ENCODE measurements around the gene OSMR.
A peak's percentile ranks its signal among the peaks of the same experiment; 100 is the strongest.

Gene OSMR

DNA sequence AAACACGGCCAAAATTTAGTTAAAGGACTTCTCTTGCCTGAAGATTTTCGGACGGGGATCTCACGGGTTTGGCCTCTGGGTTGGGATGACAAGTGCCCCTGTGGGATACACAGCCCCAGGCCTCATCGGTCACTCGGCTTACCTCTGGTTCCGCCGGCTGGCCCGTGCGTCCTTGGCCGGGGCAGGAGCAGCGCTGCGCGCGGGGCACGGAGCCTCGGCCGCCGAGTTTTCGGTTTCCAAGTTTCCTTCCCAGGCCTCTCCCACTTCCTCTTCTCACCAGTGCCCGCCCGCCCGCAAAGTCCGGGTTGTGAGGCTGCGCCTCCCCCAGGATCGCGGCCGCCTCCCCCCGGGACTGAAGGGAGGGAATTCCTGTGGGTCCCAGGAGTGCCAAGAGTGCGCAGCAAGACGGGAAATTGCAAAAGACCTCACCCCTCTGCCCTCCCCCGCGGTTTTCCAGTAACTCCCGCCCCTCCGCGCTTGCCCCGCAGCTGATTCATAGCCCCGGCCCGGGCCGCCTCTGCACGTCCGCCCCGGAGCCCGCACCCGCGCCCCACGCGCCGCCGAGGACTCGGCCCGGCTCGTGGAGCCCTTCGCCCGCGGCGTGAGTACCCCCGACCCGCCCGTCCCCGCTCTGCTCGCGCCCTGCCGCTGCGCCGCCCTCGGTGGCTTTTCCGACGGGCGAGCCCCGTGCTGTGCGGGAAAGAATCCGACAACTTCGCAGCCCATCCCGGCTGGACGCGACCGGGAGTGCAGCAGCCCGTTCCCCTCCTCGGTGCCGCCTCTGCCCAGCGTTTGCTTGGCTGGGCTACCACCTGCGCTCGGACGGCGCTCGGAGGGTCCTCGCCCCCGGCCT lies at the start of gene OSMR:
OSMR (plus strand) TSS at position 487 of the 853 bp plus-strand sequence. CDS start 23,033 bp downstream, outside the sequence.
- no peak for DNase-seq

GRCh38 chr5:38796742-38797108 lies 49.1 kb upstream of the OSMR start:
- no peak for DNase-seq

DNA sequence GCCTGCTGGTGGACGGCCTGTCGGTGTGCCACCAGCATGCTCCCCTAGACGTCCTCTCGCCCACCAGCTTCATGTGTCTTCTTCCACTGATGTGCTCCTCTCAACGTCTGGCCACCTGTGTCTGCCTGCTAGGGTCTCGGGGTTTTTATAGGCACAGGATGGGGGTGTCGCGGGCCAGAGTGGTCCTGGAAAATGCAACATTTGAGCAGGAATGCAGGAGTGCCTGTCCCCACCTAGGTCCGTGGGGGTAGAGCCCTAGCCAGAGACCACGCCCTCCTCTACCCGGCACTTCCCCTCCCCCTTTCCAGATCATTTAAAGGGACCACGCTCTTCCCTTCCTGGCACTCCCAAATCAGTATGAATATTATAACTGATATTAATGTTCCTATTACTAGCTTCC lies 48.0 kb upstream of the OSMR start:
- DNase-seq = no peak

GRCh38 chr5:38799556-38800377 lies 46.0 kb upstream of the OSMR start:
- DNase-seq = no peak

- no peak for DNase-seq
Observed at GRCh38 chr5:38800515-38800914, 45.3 kb upstream of the OSMR start.

DNA sequence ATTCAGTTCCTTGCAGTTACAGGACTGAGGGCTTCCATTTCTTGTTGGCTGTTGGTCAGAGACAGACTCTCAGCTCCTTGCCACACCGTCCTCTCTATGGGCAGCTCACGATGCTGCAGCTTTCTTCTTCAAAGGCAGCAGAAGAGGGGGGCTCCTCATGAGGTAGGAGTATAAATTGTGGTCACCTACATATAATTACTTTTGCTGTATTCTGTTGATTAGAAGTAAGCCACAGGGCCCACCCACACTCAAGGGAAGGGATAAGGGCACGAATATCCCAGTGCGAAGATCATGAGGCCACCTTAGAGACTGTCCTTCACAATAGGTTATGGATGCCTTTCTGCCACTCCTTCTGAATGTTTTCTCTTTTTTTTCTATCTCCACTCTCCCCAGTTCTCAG lies 43.7 kb upstream of the OSMR start:
- DNase-seq = no peak

- DNase-seq = no peak
Observed at GRCh38 chr5:38803246-38803645, 42.6 kb upstream of the OSMR start.

GRCh38 chr5:38806775-38807258 lies 39.0 kb upstream of the OSMR start:
- no peak for DNase-seq

GRCh38 chr5:38807570-38808483 lies 38.0 kb upstream of the OSMR start:
- no peak for DNase-seq

- DNase-seq = no peak
Observed at GRCh38 chr5:38808666-38809343, 37.0 kb upstream of the OSMR start.

DNA sequence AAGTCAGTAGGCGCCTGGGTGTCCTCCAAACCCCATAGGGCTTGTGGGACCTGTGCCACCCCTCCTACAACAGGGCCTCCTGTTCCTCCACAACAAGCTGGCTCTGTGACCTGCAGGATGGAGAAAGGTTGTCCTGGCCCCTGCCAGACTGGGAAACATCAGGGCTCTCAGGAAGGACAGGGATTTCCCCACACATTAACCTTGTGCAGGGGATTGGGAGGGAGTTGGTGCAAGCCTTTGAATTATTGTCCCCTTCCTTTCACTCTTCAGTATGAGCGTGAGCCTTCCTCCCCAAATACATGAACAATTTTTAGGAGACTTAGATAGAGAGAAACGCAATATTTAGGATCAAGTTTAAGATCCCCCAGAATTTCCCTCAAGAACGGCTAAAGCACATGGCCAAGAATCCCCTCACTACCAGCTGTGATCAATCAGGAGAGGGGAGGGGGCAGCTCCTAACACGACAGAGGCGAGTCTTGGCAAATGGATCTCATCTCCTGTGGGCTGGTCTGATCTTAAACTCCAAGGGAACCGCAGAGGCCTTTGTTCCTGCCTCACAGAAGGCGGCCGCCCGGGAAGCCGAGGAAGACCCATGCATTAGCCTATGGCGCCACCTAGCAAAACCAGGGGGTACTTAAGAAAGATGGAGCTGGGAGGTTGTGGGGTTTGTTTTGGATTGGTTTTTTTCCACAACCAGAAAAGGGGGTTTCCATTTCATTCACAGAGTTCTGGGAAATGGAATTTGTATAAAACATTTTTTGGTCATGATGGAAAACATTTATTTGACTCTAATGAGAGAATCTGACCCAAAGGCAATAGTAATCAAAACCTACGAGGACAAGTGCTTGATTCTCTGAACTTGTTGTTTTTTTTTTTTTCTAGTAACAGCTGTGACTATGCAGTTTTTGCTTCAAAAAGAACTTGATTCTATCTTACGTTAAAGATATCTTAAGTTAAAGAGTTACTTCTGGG lies 36.1 kb upstream of the OSMR start:
- DNase-seq = peak; percentile 6

GRCh38 chr5:38814879-38815278 lies 30.9 kb upstream of the OSMR start:
- no peak for DNase-seq

DNA sequence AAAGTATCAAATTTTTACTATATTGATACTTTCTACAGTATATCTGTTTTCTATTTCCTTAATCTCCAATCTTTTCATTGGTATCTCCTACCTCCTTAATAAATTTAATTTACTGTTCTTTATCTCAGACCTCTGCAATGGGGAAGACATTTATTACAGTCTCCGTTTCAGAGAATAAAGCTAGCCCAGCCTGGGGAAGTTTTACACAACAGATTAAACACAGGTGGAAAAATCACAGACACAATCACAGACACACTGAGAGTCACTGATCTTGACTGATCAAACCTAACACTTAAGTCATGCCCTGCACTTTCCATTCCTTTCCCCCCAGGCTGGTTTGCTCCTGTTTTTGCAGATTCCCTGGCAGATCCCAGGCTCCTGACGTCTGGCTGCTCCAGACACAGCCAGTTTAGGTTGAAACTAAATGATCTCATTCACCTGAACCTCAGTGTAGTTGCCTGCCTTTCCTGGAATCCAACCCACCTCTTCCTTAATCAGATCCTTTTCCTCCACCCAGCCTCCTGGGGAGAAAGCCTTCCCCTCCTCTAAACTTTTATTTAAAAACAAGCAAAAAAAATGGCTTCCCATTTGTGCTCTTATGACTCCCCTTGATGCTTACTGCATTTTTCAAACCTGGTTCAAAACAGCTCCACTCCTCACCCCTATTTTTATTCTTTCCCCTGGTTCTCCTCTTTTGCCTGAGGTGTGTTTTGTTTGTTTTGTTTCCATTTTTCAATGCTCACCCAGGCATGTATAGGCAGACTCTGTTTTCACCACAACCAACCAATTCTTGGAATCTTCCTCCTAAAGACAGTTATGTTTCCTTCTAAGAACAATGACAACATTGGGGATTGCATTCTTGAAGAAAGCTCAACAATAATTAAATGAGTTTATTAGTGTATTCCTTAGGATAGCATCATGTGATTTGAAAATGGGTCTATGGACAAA lies 29.5 kb upstream of the OSMR start:
- DNase-seq = no peak

- no peak for DNase-seq
Observed at GRCh38 chr5:38821679-38822078, 24.1 kb upstream of the OSMR start.

- no peak for DNase-seq
Observed at GRCh38 chr5:38823503-38823902, 22.3 kb upstream of the OSMR start.

DNA sequence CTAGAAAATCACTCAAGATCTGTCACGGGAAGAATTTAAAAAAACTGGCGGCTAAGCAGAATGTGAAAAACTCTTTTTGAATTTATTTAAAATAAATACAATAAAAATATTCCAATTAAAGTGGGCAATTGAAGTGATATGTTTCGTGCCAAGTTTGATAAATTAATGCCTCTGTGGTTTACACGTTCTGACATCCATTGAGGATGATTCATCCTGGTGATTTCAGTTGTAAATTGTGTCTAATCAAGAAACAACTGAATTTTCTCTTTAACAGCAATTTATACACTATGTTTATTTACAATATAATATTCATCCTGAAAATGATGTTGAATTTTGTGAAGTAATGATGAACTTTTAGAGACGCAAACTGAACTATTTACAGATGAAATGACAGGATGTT lies 21.0 kb upstream of the OSMR start:
- DNase-seq = no peak

GRCh38 chr5:38825494-38825893 lies 20.3 kb upstream of the OSMR start:
- DNase-seq = no peak

DNA sequence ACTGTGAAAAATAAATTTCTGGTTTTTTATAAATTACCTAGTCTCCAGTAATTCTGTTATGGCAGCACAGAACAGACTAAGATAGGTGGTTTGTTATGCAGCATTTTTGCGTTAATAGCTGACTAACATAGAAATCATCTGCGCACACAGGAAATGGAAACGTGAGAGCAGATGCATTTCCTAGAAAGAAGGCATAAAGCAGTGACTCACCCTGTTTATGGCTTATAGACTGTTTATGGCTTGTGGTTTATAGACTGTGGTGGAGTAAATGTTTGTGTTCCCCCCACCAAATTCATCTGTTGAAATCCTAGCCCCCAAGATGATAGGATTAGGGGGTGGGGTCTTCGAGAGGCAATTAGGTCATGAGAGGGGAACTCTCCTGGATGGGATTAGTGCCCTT lies 18.3 kb upstream of the OSMR start:
- DNase-seq = no peak

DNA sequence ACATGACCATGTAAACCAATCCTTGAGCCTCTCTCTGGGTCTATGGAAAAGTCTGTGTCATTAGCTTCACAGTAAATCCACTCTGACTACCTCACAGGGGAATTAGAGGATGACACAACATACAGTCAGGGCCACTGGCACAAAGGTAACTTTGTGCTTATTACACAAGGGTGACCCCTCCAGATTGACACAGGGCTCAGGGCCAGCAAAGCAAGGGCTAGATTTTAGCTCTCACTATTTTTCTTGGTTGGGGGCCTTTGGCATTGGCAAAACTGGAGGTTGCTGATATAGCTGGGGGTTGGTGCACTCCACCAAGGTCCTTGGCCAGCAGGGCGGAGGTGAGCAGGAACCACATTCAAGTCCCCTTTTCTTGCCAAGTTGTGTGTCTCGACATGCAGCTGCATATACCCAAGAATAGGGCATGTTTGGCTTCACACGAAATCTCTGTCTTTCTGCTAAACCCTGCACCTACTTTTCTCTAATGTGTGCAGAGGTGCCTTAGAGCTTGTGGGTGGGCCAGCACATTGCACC lies 15.2 kb upstream of the OSMR start:
- no peak for DNase-seq

- no peak for DNase-seq
Observed at GRCh38 chr5:38831117-38831516, 14.7 kb upstream of the OSMR start.

Measured in GF-D8 (cell line).